OCI-M1 (cell line): Measurements from ENCODE around the gene SPATA24.
"Not testable (repeated sequence)": the region's sequence is repeated elsewhere in the genome, so short reads cannot be mapped to it uniquely, and the experiment has no call there.

Experiments used
- DNase-seq: peaks from one replicate; lab custom pipeline; 2025; lab: John Stamatoyannopoulos, UW

The SPATA24 gene

DNA sequence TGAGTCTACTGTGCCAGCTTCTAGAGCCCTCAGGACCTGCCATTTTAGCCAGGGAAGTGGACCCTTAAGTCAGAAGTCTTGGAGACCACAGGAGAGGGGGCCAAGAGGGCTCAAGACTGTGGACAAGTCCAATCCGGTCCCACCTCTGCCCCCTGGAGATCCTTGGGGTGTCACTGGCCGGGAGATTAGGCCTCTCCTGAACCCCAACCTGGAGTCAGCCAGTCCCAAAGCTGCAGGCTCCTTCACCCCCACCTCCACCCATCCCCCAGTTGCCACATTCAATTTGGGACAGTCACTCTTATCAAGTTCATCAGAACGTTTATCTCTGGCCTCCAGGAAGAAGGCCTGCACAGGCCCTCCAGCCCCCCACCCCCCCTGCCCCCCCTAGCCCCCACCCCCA is 21.1 kb downstream of the SPATA24 start:
- DNase-seq = no peak

DNA sequence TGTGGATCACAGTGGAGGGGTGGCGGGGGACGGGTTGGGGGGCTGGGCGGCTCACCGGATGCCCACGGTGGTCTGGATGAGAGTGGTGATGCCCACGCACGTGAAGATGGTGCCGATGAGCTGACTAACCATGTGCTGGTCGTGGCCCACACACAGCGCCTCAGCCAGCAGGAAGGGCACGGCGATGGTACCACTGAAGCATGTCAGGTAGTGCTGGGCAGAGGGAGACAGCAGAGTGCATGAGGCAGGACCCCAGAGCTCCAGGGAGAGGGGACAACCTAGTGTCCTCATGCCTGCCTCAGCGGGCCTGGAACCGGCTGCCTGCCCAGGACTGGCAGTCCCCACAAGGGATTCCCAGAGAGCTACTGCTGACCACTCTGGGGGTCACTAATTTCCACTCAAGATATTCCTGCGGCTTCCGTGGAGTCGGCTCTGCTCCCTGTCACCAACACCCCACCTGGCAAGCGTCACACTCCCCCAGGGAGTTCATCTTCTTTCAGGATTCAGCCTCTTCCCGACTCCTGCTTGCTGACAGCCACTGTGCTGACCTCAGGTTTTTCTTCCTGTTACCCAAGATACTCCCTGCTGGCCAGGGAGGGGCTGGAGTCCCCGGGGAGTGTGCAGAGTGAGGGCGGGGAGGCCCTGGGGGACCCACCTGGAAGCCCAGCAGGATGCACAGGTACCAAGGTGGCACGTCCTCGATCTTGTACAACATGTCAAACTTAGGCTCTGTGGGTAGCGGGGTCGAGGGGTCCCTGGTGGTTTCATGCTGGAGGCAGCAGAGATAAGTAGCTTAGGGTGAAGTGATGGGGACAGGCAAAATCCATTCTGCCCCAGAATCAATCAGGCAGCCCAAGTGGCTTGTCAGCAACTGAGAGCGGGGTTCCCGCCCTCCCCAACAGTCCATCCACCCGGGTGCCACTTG is 21.8 kb downstream of the SPATA24 start:
- no peak for DNase-seq

DNA sequence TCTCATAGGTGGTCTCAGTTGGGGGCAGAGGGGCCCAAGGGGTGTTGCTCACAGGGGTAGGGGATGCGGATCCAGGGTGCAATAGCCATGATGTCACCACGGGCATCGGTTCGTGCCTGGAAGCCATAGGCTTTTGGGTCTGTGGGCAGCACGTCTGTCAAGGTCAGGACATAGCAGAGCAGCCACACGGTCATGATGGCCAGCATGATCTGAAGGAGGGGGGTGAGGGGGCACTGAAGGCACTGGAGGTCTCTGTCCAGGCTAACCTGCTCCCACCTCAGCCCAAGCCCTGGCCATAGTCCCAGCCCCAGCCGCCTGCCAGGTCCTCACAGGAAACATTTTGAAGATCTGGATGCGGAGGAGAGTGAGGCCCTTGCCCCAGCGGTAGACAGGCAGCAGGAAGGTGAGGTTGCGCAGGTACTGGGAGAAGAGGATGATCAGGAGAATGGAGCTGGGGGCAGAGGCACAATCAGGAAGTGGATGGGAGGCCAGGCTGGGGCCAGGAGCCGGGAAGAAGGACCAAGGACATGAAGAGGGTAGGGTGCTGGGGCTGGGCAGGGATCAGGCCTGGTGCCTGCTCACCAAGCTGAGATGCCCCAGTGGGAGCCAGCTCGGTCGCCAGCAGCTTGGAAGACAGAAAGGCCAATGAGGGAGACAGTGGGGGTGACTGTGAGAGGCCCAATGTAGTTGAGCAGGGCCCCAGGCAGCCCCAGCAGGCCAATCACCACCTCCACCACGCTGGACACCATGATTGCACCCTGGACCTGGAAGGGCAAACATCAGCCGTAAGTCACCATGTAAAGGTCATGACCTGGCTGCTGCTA is 24.1 kb downstream of the SPATA24 start:
- no peak for DNase-seq

DNA sequence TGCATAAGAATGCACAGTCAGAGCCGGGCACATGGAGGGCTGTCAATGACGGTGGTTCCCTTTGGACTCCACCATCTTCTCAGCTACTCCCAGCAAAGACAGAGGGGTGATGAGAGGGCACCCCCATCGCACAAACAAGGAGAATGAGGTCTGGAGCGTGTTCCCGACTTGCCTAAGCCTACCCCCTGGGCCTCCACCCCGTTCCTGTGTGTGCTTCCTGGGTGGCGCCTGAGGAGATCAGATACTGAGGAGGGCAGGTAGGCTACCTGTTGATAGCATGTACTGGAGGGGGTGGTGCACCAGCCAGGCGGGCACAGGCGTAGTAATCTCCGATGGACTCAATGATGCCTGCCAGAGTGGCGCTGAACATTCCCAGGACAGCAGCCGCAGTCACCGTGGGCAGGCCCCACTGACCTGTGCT is 24.9 kb downstream of the SPATA24 start:
- no peak for DNase-seq

DNA sequence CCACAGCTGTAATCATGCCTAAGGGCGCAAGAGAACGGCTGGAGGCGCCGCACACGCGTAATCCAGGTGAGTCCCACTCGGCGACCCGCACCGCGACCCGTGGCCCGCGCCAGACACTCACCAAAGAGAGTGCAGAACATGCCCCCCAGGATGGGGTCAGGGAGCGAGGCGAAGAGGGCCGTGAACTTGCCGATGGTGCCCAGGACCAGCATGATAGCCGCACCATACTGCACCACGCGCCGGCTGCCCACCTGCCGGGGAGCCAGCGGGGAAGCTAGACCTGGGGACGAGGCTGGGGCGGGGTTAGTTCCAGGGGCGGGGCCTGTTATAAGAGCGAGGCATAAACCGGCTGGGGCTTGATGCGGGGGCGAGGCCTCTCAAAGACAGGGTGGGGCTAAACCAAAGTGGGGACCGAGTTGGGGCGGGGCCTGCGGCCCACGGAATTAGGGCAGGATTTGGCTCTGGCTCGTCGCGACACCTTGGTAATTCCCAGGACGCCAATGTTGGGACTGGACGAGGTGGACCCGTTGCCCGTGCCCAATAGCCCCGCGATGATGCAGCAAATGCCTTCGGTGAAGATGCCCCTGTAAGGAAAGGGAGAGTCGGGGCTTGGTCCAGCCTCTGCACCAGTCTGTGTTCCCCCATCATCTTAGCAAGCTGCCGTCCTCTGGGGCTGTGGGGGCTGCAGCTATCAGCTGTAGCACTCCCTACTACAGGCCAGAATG is 25.6 kb downstream of the SPATA24 start:
- no peak for DNase-seq

DNA sequence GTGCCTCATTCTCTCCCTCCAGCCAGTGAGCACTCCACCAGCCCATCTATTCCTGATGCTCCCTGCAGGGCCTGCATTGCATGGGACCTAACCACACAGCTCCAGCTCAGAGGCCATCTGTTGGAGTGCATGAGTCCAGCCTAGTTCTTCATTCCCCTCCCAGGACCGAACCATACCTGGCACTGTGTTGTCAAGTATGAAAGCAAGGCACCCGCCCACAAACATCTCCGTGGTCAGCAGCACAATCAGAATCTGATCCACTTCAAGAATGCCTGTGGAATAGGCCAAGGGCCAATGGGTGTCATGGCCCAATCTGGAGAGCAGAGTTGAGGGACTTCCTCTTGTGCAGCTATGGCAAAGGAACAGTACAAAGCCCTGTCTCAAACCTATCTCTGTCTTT is 26.7 kb downstream of the SPATA24 start:
- no peak for DNase-seq

DNA sequence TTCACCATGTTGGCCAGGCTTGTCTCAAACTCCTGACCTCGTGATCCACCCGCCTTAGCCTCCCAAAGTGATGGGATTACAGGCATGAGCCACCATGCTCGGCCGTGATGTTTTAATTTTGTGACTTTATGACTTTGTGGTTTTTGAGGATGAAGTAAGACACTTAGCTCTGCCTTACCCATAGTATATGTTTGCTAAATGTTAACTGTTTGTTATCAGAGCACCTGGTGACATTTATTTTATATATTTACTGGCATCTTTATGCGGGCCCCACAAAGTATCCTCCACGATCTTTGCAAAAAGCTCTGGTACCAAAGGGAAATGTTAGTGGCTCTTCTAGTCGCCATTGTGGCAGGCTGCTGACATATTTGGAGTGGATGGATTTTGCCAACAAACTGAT is 27.5 kb downstream of the SPATA24 start:
- no peak for DNase-seq

DNA sequence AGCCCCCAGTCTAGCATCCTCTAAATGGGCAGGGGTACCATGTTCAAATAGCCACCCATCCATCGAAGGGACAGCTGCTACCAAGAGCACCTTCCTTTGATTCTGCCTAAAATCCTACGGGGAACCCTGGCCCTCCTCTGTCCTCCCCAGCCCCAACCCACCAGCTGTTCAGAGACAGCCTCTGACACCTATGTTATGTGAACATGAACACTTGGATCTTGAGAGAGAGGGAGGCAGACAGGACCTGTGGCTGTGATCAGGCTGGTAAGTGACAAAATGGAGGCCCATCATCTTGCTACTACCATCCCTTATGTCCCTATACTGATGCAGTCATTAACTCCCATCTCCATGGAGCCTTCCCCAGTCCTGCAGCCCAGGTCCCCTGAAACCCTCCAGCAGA is 29.0 kb downstream of the SPATA24 start:
- DNase-seq = no peak

DNA sequence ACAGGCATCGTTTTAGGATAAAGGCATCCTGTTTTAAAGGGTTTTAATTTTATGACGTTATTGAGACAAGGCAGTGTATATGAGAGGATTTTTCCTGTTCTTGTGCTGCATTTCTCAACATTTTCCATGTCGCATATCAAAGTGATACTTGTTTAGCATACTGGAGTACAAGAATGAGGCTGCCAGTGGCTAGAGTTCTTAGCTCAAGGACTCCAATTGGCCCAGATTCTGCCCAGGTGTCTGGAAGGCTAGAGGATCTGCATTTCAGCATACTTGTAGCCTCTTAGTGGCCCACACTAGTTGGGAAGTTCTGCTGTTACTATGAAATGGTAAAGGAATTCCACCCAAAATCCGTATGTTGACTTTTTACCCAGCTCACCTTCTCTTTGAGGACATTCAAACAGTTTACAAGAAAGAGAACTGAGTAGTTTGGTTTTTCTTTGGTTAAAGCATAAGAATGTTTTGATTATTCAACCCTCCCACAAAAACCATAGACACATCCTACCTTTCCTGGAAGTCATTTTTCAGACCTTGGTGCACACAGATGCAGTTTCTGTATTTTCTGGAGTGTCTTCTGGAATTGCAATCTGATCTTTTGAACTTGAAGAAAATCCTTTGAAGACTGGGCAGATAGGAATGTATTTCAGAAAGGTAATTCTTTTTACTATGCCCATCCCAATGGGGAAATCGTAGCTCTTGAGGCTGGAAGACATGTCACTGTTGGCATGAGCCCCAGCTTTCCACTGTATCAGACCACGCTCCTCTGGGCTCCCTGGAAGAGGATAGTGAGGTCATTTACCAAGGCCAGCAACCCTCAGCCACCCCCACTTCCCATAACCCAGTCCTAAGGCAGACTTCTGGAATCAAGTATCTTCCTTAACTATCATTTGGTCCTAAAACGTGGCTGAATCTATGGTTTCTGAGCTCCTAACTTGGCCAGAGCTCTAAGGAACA is 32.1 kb downstream of the SPATA24 start:
- no peak for DNase-seq

DNA sequence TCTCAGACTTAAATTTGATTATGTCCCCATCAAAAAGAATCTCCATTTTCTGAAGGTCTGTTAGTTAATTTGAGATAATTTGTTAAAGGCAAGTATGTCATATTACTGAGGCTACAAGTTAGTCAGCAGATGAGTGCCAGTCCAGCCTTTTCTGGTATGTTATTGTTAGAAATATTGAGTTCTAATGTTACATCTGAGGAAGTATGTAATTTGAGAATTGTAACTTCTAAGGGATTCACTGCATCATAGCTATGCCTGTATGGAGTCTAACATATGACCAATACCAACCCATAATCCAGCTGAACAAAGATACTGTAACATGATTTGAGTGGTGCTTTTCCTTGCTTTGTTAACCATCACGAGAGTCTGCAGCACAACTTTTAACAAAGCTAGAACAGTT is 34.7 kb downstream of the SPATA24 start:
- no peak for DNase-seq

DNA sequence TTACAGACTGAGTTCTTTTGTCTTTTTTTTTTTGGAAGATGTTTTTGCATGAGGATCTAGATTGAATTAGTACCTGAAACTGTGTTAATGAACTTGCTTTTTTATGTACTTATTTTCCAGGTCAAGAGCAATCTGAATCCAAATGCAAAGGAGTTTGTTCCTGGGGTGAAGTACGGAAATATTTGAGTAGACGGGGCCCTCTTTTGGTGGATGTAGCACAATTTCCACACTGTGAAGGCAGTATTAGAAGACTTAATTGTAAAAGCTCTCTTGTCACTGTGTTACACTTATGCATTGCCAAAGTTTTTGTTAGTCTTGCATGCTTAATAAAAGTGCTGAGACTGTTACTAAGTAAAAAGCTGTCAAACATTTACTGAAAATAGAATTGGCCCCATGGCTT is 35.3 kb downstream of the SPATA24 start:
- peak; percentile 9 for DNase-seq

DNA sequence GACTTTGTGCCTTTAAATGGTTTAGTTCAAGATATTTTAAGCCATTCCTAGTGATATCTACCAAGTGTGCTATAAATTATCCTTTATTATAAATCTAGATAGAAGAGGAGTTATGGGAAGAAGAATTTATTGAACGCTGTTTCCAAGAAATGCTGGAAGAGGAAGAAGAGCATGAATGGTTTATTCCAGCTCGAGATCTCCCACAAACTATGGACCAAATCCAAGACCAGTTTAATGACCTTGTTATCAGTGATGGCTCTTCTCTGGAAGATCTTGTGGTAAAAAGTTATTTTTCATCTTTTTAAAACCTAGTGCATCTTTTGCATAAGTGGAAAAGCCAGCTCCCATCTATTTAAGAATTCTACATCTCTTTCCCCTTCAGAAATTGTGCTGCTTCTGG is 39.4 kb downstream of the SPATA24 start:
- no peak for DNase-seq

DNA sequence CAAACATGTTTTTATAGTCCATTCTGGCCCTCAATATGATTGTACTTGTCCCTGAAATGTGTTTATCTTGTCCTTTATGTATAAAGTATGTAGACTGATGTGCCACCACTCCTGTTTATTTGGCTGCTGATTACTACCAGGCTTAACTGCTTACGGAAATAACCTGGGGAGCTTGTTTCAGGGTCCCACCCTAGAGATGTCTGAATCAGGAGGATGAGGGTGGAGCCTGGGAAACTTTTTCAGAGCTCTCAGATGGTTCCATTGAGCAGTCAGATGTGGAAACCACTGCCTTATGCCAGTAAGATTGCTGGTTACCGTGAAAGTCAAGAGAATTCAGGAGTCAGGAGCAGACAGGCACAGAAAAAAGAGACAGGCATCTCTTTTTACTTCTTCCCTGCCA is 40.0 kb downstream of the SPATA24 start:
- no peak for DNase-seq

DNA sequence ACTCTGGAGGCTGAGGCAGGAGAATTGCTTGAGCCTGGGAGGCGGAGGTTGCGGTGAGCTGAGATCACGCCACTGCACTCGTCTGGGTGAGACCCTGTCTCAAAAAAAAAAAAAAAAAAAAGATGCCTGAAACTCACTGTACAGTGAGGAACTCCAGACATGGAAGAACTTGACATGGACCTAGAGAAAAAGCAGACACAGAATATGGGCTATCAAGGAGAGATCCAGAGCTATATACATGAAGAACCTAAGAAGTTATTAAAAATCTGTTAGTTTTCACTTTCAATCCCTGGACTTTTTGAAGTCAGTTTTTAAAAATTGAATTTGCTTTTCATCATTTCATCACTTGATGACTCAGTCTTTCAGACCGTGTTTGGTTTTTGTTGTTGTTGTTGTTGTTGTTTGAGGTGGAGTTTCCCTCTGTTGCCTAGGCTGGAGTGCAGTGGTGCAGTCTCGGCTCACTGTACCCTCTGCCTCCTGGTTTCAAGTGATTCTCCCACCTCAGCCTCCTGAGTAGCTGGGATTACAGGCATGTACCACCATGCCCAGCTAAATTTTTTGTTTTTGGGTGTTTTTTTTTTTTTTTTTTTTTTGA is 42.0 kb downstream of the SPATA24 start:
- no peak for DNase-seq

DNA sequence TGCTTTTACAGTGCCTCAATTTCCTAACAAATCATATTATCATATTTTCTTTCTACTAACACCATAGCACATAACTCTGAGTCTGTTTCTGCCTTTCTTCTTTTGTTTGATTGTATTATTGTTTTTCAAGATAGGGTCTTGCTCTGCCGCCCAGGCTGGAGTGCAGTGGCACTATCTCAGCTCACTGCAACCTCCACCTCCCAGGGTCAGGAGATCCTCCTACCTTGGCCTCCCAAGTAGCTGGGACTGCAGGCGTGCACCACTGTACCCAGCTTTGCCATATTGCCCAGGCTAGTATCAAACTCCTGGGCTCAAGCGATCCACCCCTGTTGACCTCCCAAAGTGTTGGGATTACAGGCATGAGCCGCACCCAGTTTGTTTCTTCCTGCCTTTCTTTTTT is 43.5 kb downstream of the SPATA24 start:
- DNase-seq = no peak

DNA sequence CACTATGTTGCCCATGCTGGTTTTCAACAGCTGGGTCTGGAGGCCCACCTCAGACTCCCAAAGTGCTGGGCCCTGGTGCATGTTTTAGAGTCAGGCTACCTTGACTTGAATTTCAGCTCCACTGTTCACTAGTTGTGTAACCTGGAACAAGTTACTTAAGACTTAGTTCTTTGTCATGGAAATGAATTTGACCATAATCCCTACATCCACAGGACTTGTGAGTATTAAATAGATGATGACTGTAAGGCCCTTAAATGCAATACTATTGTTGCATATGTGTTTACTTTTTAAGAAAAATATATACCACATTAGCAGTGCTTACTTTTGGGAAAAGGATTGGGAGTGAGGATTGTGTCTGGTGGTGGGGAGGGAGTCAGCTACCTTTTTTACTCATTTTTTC is 45.8 kb downstream of the SPATA24 start:
- no peak for DNase-seq

DNA sequence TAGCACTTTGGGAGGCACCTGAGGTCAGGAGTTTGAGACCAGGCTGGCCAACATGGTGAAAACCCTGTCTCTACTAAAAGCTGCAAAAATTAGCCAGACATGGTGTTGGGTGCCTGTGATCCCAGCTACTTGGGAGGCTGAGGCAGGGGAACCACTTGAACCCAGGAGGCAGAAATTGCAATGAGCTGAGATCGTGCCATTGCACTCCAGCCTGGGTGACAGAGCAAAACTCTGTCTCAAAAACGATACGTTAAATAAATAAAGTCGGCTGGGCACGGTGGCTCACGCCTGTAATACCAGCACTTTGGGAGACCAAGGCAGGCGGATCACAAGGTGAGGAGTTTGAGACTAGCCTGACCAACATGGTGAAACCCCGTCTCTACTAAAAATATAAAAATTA is 48.0 kb downstream of the SPATA24 start:
- not testable (repeated sequence) for DNase-seq

DNA sequence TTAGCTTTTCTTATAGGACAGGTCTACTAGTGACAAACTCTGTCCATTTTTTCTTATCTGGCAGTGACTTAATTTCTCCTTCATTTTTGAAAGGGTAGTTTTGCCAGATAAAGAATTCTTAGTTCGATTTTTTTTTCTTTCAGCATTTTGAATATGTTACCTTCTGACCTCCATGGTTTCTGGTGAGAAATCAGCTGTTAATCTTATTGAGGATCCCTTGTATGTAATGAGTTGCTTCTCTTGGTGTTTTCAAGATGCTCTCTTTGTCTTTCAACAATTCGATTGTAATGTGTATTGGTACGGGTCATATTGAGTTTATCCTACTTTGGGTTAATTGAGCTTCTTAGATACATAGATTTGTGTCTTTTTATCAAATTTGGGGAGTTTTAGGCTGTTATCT is 49.7 kb downstream of the SPATA24 start:
- no peak for DNase-seq

DNA sequence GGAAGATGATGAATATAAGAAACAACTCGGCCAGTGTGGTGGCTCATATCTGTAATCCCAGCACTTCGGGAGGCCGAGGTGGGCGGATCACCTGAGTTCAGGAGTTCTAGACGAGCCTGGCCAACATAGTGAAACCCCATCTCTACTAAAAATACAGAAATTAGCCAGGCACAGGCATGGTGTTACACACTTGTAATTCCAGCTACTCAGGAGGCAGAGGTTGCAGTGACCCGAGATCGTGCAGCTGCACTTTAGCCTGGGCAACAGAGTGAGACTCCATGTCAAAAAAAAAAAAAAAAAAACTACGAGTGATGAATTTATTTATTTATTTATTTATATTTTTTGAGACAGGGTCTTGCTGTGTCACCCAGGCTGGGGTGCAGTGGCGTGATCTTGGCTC is 56.0 kb downstream of the SPATA24 start:
- not testable (repeated sequence) for DNase-seq
